NCI-H2107 treated with DMSO at 0.1 percent for 48 hours (cell line): ENCODE results near the gene MYO1E.
"Not testable (repeated sequence)": the region's sequence is repeated elsewhere in the genome, so short reads cannot be mapped to it uniquely, and the experiment has no call there.

Experiments used
- DNase-seq: peaks from one replicate; lab custom pipeline; 2025; ENCODE audit not compliant: unreplicated experiment; lab: John Stamatoyannopoulos, UW

The MYO1E gene

GRCh38 chr15:59352189-59352588, 20.5 kb downstream of the MYO1E start:
- no peak for DNase-seq

GRCh38 chr15:59350421-59350732, 22.3 kb downstream of the MYO1E start:
- DNase-seq = no peak

- DNase-seq = no peak
Measured at GRCh38 chr15:59349680-59350420, 22.8 kb downstream of the MYO1E start.

- peak; percentile 42 for DNase-seq
Measured at GRCh38 chr15:59347915-59348314, 24.8 kb downstream of the MYO1E start.

- DNase-seq = no peak
Measured at GRCh38 chr15:59346951-59347350, 25.7 kb downstream of the MYO1E start.

GRCh38 chr15:59345326-59345725, 27.3 kb downstream of the MYO1E start:
- no peak for DNase-seq

GRCh38 chr15:59344311-59344710, 28.4 kb downstream of the MYO1E start:
- no peak for DNase-seq

GRCh38 chr15:59340325-59340724, 32.3 kb downstream of the MYO1E start:
- no peak for DNase-seq

- no peak for DNase-seq
Measured at GRCh38 chr15:59339252-59339672, 33.4 kb downstream of the MYO1E start.

- no peak for DNase-seq
Measured at GRCh38 chr15:59338414-59338813, 34.3 kb downstream of the MYO1E start.

GRCh38 chr15:59336725-59337124, 35.9 kb downstream of the MYO1E start:
- DNase-seq = not testable (repeated sequence)

GRCh38 chr15:59335207-59335786, 37.4 kb downstream of the MYO1E start:
- no peak for DNase-seq

- no peak for DNase-seq
Measured at GRCh38 chr15:59334076-59334415, 38.6 kb downstream of the MYO1E start.

- DNase-seq = no peak
Measured at GRCh38 chr15:59333401-59334075, 39.1 kb downstream of the MYO1E start.

- DNase-seq = no peak
Measured at GRCh38 chr15:59332009-59332408, 40.7 kb downstream of the MYO1E start.

- DNase-seq = no peak
Measured at GRCh38 chr15:59330649-59331048, 42.0 kb downstream of the MYO1E start.

GRCh38 chr15:59329570-59330350, 42.9 kb downstream of the MYO1E start:
- DNase-seq = no peak

- DNase-seq = no peak
Measured at GRCh38 chr15:59329091-59329490, 43.6 kb downstream of the MYO1E start.

- no peak for DNase-seq
Measured at GRCh38 chr15:59327942-59328341, 44.7 kb downstream of the MYO1E start.

GRCh38 chr15:59326856-59327255, 45.8 kb downstream of the MYO1E start:
- no peak for DNase-seq

GRCh38 chr15:59322056-59322759, 50.5 kb downstream of the MYO1E start:
- DNase-seq = no peak
